ENCODE measurements around the gene ATP1A2. TPM values are rescaled to one million over a fixed set of nuclear protein-coding genes. Genes with fewer than 3 reads are reported as not detected.

The ATP1A2 gene
- total RNA-seq, 1 donor from 2014 or later, result 11.0 TPM

DNA sequence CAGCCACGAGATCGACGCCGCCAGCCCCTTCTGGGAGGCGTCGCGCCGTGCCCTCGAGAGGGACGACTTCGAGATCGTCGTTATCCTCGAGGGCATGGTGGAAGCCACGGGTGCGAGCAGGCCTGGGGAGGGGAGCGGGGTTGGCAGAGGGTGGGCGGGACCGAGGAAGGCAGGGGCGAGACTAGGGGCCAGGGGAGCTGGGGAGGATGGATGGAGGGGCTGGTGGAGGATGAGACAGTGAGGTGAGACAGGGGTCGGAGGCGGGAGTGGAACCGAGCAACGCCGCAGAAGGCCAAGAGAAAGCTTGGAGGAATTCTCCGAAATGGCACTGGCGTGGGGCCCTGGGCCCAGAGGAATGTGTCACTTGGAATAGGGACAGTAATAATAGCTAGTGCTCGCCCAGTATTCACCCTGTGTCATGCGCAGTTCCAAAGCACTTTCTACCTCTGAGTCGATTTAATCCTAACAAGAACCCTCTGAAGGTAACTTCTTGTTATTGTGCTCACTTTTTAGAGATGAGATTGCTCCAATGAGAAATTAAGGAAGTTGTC is 30.7 kb upstream of the ATP1A2 start:
- H3K4me3 ChIP-seq, result no peak overlapping the region
- no peak for TF ChIP-seq CTCF (IDR thresholded peaks at IDR 0.05)
- TF ChIP-seq POLR2A (IDR thresholded peaks at IDR 0.05), result no peak
- TF ChIP-seq POLR2AphosphoS5 (IDR thresholded peaks at IDR 0.05; ENCODE audit: insufficient read depth in 1 of 2, low read depth in 1 of 2), result no peak
- no peak overlapping the region for H3K27ac ChIP-seq
- H3K9me3 ChIP-seq, result no peaks in the 10 kb centered on the region
- peaks cover 5% of the 10 kb centered on the region for H3K27me3 ChIP-seq
- DNase-seq (ENCODE audit: extremely low spot score in 2 of 2), result no peak
- intact Hi-C loops (cut with DNase I), result no loop called here
- H3K36me3 ChIP-seq, result peaks cover 0 to 12% of the 10 kb centered on the region in 2 donors
- H3K4me1 ChIP-seq, result peaks cover 7% of the 10 kb centered on the region

- Histone ChIP-seq H3K4me3 (no peak overlapping the region), H3K4me1 (peaks cover 7% of the 10 kb centered on the region), H3K9me3 (no peaks in the 10 kb centered on the region), H3K36me3 (peaks cover 0 to 18% of the 10 kb centered on the region in 2 donors), H3K27me3 (peaks cover under 1% of the 10 kb centered on the region), H3K27ac (no peak overlapping the region)
- no peak for DNase-seq (ENCODE audit: extremely low spot score in 2 of 2)
- TF ChIP-seq POLR2A (IDR thresholded peaks at IDR 0.05) (no peak), CTCF (IDR thresholded peaks at IDR 0.05) (peak; percentile 41 to 66 (median 54)), POLR2AphosphoS5 (IDR thresholded peaks at IDR 0.05; ENCODE audit: insufficient read depth in 1 of 2, low read depth in 1 of 2) (no peak)
- intact Hi-C loops (cut with DNase I), result no loop called here
Measured at GRCh38 chr1:160085686-160086455, 29.7 kb upstream of the ATP1A2 start.

- H3K4me3 ChIP-seq, result no peak overlapping the region
- no peak for DNase-seq (ENCODE audit: extremely low spot score in 2 of 2)
- no peaks in the 10 kb centered on the region for H3K27me3 ChIP-seq
- TF ChIP-seq POLR2A (IDR thresholded peaks at IDR 0.05), result no peak
- TF ChIP-seq POLR2AphosphoS5 (IDR thresholded peaks at IDR 0.05; ENCODE audit: insufficient read depth in 1 of 2, low read depth in 1 of 2), result no peak
- intact Hi-C loops (cut with DNase I), result no loop called here
- no peaks in the 10 kb centered on the region for H3K9me3 ChIP-seq
- peaks cover 7% of the 10 kb centered on the region for H3K4me1 ChIP-seq
- no peak overlapping the region for H3K27ac ChIP-seq
- H3K36me3 ChIP-seq, result peaks cover 0 to 24% of the 10 kb centered on the region in 2 donors
Measured at GRCh38 chr1:160086456-160086892, 29.1 kb upstream of the ATP1A2 start.

GRCh38 chr1:160087118-160087662 is 28.4 kb upstream of the ATP1A2 start:
- intact Hi-C loops (cut with DNase I), result no loop called here
- H3K4me1 ChIP-seq, result peaks cover 7% of the 10 kb centered on the region
- no peak overlapping the region for H3K4me3 ChIP-seq
- TF ChIP-seq CTCF (IDR thresholded peaks at IDR 0.05) (no peak), POLR2AphosphoS5 (IDR thresholded peaks at IDR 0.05; ENCODE audit: insufficient read depth in 1 of 2, low read depth in 1 of 2) (no peak), POLR2A (IDR thresholded peaks at IDR 0.05) (no peak)
- DNase-seq (ENCODE audit: extremely low spot score in 2 of 2), result no peak
- no peak overlapping the region for H3K27ac ChIP-seq
- H3K9me3 ChIP-seq, result no peaks in the 10 kb centered on the region
- H3K27me3 ChIP-seq, result no peaks in the 10 kb centered on the region
- peaks cover 0 to 28% of the 10 kb centered on the region in 2 donors for H3K36me3 ChIP-seq

- intact Hi-C loops (cut with DNase I), result loop anchor here (10.0 kb wide), 1 partner anchor 165 kb away; the partner anchor contains the start of gene TAGLN2
- H3K27me3 ChIP-seq, result no peaks in the 10 kb centered on the region
- DNase-seq (ENCODE audit: extremely low spot score in 2 of 2), result no peak
- no peaks in the 10 kb centered on the region for H3K4me1 ChIP-seq
- H3K4me3 ChIP-seq, result no peak overlapping the region
- no peak overlapping the region for H3K27ac ChIP-seq
- H3K36me3 ChIP-seq, result peaks cover 0 to 54% of the 10 kb centered on the region in 2 donors
- H3K9me3 ChIP-seq, result no peaks in the 10 kb centered on the region
- TF ChIP-seq POLR2AphosphoS5 (IDR thresholded peaks at IDR 0.05; ENCODE audit: insufficient read depth in 1 of 2, low read depth in 1 of 2) (no peak), POLR2A (IDR thresholded peaks at IDR 0.05) (no peak), CTCF (IDR thresholded peaks at IDR 0.05) (no peak)
Measured at GRCh38 chr1:160089883-160090282, 25.7 kb upstream of the ATP1A2 start.

Measured in vagina (tissue), 2 donors.